ENCODE measurements around the gene PLBD1. TPM values are rescaled to one million over a fixed set of nuclear protein-coding genes. Genes with fewer than 3 reads are reported as not detected.

PLBD1 gene
- total RNA-seq, 1 experiment from 2014 or later: 49.6 TPM

- POLR2A ChIA-PET: no interaction called here
- no peak overlapping the region for H3K4me3 Mint-ChIP-seq
- H3K27ac Mint-ChIP-seq: no peak overlapping the region
- no peak for ATAC-seq
- CTCF ChIA-PET: no interaction called here
- H3K27me3 Mint-ChIP-seq (ENCODE audit: low read depth): no peaks in the 10 kb centered on the region
- H3K4me1 Mint-ChIP-seq: no peaks in the 10 kb centered on the region
- peaks cover 5% of the 10 kb centered on the region for H3K9me3 Mint-ChIP-seq
- H3K36me3 Mint-ChIP-seq: peaks cover 75% of the 10 kb centered on the region
- DNase-seq (ENCODE audit: low spot score): no peak
- no peak for TF ChIP-seq ZBTB21 (CRISPR knock-in tag; IDR thresholded peaks at IDR 0.05; ENCODE audit: borderline replicate concordance)
- TF ChIP-seq MLX (CRISPR knock-in tag; IDR thresholded peaks at IDR 0.05): no peak
- no peak for TF ChIP-seq SP1 (CRISPR knock-in tag; conservative IDR thresholded peaks at IDR 0.05)
- TF ChIP-seq, protein P1, sequence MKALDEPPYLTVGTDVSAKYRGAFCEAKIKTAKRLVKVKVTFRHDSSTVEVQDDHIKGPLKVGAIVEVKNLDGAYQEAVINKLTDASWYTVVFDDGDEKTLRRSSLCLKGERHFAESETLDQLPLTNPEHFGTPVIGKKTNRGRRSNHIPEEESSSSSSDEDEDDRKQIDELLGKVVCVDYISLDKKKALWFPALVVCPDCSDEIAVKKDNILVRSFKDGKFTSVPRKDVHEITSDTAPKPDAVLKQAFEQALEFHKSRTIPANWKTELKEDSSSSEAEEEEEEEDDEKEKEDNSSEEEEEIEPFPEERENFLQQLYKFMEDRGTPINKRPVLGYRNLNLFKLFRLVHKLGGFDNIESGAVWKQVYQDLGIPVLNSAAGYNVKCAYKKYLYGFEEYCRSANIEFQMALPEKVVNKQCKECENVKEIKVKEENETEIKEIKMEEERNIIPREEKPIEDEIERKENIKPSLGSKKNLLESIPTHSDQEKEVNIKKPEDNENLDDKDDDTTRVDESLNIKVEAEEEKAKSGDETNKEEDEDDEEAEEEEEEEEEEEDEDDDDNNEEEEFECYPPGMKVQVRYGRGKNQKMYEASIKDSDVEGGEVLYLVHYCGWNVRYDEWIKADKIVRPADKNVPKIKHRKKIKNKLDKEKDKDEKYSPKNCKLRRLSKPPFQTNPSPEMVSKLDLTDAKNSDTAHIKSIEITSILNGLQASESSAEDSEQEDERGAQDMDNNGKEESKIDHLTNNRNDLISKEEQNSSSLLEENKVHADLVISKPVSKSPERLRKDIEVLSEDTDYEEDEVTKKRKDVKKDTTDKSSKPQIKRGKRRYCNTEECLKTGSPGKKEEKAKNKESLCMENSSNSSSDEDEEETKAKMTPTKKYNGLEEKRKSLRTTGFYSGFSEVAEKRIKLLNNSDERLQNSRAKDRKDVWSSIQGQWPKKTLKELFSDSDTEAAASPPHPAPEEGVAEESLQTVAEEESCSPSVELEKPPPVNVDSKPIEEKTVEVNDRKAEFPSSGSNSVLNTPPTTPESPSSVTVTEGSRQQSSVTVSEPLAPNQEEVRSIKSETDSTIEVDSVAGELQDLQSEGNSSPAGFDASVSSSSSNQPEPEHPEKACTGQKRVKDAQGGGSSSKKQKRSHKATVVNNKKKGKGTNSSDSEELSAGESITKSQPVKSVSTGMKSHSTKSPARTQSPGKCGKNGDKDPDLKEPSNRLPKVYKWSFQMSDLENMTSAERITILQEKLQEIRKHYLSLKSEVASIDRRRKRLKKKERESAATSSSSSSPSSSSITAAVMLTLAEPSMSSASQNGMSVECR (CRISPR knock-in tag; IDR thresholded peaks at IDR 0.05; ENCODE audit: borderline replicate concordance): no peak
- TF ChIP-seq, protein P2, sequence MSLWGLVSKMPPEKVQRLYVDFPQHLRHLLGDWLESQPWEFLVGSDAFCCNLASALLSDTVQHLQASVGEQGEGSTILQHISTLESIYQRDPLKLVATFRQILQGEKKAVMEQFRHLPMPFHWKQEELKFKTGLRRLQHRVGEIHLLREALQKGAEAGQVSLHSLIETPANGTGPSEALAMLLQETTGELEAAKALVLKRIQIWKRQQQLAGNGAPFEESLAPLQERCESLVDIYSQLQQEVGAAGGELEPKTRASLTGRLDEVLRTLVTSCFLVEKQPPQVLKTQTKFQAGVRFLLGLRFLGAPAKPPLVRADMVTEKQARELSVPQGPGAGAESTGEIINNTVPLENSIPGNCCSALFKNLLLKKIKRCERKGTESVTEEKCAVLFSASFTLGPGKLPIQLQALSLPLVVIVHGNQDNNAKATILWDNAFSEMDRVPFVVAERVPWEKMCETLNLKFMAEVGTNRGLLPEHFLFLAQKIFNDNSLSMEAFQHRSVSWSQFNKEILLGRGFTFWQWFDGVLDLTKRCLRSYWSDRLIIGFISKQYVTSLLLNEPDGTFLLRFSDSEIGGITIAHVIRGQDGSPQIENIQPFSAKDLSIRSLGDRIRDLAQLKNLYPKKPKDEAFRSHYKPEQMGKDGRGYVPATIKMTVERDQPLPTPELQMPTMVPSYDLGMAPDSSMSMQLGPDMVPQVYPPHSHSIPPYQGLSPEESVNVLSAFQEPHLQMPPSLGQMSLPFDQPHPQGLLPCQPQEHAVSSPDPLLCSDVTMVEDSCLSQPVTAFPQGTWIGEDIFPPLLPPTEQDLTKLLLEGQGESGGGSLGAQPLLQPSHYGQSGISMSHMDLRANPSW (CRISPR knock-in tag; conservative IDR thresholded peaks at IDR 0.05; ENCODE audit: low read depth): no peak
- TF ChIP-seq ZNF317 (CRISPR knock-in tag; IDR thresholded peaks at IDR 0.05; ENCODE audit: borderline replicate concordance, low read depth): no peak
- TF ChIP-seq ESRRA (CRISPR knock-in tag; IDR thresholded peaks at IDR 0.05; ENCODE audit: borderline replicate concordance): no peak
- no peak for TF ChIP-seq MAX (CRISPR knock-in tag; IDR thresholded peaks at IDR 0.05)
- TF ChIP-seq, protein P3, sequence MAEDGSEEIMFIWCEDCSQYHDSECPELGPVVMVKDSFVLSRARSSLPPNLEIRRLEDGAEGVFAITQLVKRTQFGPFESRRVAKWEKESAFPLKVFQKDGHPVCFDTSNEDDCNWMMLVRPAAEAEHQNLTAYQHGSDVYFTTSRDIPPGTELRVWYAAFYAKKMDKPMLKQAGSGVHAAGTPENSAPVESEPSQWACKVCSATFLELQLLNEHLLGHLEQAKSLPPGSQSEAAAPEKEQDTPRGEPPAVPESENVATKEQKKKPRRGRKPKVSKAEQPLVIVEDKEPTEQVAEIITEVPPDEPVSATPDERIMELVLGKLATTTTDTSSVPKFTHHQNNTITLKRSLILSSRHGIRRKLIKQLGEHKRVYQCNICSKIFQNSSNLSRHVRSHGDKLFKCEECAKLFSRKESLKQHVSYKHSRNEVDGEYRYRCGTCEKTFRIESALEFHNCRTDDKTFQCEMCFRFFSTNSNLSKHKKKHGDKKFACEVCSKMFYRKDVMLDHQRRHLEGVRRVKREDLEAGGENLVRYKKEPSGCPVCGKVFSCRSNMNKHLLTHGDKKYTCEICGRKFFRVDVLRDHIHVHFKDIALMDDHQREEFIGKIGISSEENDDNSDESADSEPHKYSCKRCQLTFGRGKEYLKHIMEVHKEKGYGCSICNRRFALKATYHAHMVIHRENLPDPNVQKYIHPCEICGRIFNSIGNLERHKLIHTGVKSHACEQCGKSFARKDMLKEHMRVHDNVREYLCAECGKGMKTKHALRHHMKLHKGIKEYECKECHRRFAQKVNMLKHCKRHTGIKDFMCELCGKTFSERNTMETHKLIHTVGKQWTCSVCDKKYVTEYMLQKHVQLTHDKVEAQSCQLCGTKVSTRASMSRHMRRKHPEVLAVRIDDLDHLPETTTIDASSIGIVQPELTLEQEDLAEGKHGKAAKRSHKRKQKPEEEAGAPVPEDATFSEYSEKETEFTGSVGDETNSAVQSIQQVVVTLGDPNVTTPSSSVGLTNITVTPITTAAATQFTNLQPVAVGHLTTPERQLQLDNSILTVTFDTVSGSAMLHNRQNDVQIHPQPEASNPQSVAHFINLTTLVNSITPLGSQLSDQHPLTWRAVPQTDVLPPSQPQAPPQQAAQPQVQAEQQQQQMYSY (CRISPR knock-in tag; IDR thresholded peaks at IDR 0.05): no peak
- no peak for TF ChIP-seq ZNF232 (CRISPR knock-in tag; IDR thresholded peaks at IDR 0.05)
- TF ChIP-seq, protein P4, sequence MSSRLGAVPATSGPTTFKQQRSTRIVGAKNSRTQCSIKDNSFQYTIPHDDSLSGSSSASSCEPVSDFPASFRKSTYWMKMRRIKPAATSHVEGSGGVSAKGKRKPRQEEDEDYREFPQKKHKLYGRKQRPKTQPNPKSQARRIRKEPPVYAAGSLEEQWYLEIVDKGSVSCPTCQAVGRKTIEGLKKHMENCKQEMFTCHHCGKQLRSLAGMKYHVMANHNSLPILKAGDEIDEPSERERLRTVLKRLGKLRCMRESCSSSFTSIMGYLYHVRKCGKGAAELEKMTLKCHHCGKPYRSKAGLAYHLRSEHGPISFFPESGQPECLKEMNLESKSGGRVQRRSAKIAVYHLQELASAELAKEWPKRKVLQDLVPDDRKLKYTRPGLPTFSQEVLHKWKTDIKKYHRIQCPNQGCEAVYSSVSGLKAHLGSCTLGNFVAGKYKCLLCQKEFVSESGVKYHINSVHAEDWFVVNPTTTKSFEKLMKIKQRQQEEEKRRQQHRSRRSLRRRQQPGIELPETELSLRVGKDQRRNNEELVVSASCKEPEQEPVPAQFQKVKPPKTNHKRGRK (CRISPR knock-in tag; IDR thresholded peaks at IDR 0.05; ENCODE audit: borderline replicate concordance): no peak
- TF ChIP-seq OVOL2 (CRISPR knock-in tag; IDR thresholded peaks at IDR 0.05; ENCODE audit: borderline replicate concordance): no peak
- TF ChIP-seq AR (CRISPR knock-in tag; IDR thresholded peaks at IDR 0.05): no peak
- TF ChIP-seq FOXP1 (CRISPR knock-in tag; IDR thresholded peaks at IDR 0.05; ENCODE audit: borderline replicate concordance): no peak
- TF ChIP-seq, protein P5, sequence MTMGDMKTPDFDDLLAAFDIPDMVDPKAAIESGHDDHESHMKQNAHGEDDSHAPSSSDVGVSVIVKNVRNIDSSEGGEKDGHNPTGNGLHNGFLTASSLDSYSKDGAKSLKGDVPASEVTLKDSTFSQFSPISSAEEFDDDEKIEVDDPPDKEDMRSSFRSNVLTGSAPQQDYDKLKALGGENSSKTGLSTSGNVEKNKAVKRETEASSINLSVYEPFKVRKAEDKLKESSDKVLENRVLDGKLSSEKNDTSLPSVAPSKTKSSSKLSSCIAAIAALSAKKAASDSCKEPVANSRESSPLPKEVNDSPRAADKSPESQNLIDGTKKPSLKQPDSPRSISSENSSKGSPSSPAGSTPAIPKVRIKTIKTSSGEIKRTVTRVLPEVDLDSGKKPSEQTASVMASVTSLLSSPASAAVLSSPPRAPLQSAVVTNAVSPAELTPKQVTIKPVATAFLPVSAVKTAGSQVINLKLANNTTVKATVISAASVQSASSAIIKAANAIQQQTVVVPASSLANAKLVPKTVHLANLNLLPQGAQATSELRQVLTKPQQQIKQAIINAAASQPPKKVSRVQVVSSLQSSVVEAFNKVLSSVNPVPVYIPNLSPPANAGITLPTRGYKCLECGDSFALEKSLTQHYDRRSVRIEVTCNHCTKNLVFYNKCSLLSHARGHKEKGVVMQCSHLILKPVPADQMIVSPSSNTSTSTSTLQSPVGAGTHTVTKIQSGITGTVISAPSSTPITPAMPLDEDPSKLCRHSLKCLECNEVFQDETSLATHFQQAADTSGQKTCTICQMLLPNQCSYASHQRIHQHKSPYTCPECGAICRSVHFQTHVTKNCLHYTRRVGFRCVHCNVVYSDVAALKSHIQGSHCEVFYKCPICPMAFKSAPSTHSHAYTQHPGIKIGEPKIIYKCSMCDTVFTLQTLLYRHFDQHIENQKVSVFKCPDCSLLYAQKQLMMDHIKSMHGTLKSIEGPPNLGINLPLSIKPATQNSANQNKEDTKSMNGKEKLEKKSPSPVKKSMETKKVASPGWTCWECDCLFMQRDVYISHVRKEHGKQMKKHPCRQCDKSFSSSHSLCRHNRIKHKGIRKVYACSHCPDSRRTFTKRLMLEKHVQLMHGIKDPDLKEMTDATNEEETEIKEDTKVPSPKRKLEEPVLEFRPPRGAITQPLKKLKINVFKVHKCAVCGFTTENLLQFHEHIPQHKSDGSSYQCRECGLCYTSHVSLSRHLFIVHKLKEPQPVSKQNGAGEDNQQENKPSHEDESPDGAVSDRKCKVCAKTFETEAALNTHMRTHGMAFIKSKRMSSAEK (CRISPR knock-in tag; IDR thresholded peaks at IDR 0.05; ENCODE audit: borderline replicate concordance): no peak
- no peak for TF ChIP-seq ZNF416 (CRISPR knock-in tag; IDR thresholded peaks at IDR 0.05)
Measured at GRCh38 chr12:14479004-14479403, 88.7 kb downstream of the PLBD1 start.

All from WTC11 (cell line).